ENCODE results near the gene MILR1.
"Not testable (repeated sequence)": the region's sequence is repeated elsewhere in the genome, so short reads cannot be mapped to it uniquely, and the experiment has no call there.

Gene MILR1

DNA sequence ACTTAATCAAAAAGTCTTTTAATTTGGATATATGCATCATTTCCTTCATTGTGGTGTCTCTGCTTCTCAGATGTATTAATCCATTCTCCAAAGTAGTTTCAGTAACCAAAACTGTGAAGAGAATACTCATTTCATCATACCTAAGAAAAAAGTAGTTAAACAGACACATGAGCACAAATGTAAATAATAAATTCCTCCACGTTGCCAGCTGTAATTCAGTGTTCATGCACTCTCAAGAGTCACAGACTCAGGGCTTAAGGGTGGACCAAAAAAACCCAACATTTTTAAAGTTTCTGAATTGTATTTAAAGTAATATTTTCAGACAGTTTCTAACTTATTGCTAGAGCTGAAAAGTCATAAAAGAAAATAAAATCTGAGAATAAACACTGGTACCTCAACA, 28.9 kb downstream of the MILR1 start:
- no peak for DNase-seq

DNA sequence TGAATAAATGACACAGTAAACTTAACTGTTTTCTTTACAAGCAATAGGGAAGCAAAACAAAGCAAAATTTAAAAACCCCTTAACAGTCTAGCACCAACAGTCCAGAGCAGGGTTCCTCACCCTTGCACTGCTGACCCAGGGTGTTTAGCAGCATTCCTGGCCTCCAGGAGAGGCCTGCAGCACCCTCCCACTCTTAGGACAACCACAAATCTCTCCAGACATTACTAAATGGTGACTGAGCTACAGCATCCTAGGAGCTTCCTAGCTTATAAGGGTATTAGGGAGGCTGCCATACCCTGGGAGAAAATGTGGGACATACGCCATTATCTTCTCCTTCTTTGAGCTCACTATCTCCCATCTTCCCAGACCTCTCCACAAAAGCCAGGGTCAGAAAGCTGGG, 32.0 kb downstream of the MILR1 start:
- no peak for DNase-seq

DNA sequence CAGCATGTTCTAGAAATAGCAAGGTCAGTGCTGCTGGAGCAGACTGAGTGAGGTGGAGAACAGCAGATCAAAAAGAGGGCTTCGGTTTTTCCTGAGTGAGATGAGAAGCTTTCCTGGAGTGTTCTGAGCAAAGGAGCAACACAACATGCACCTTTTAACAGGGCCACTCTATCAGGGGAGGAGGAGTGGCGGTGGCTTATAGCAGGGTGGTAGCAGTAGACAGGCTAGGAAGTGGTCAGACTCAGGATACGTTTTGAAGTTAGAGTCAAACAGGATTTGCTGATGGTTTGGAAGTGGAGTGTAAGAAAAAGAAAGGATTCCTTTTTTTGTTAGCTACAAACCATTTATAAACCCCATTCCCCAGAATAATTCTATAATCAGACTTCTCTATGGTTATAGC, 35.5 kb downstream of the MILR1 start:
- no peak for DNase-seq

DNA sequence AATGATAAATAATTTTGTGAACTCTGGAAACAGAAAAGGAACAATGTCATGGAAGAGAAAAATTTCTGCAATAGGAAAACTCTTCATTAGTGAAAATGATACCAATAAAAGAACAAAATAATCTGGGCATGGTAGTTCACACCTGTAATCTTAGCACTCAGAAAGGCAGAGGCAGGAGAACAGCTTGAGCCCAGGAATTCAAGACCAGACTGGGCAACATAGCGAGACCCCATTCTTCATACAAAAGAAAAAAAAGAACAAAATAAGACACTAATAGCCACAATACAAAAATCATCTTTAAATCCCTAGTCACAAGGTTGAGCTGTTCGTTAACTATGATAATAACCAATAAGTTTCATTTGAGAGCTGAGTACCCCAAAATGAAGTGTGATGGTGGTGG, 39.4 kb downstream of the MILR1 start:
- DNase-seq, result no peak

DNA sequence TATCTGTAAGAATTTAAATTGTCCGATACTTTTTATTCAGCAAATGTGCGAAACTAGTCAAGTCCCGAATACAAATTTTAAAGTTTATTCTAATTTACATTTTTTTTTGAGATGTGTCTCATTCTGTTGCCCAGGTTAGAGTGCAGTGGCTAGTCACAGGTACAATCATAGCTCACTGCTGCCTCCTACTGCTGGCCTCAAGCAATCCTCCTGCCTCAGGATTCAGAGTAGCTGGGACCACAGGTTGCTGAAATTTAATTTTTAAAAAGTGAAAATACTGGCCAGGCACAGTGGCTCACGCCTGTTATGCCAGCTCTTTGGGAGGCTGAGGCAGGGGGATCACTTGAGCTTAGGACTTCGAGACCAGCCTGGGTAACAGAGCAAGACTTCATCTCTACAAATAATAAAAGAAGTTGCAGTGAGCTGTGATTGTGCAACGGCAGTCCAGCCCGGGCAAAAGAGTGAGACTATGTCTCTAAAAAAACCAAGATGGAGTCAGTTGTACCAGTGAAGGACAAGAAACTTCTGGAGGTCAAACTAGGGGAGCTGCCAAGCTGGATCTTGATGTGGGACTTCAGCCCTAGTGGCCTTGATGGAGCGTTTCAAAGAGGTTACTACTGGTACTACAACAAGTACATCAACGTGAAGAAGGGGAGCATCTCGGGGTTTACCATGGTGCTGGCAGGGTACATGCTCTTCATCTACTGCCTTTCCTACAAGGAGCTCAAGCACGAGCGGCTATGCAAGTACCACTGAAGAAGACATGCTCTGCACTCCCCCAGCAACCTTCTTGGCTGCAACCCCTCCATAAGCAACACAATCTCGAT, 42.3 kb downstream of the MILR1 start:
- no peak for DNase-seq

DNA sequence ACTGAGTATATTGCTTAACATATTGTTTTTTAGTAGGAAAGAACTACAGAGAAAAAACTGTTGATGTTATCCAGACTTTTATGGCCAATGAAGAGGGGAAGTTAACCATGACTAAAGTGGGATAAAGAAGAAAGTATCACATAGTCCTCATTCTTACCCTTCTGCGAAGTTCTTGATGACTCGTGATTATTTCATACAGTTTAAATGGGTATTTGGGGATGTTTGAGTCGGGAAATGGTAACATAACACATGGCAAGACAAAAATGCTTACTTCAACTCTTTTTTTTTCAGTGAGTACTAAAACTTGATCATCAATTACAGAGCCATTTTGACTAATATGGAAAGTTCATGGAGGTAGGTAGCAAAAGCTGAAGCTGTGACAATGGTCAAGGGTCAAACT, 43.1 kb downstream of the MILR1 start:
- DNase-seq, result no peak

DNA sequence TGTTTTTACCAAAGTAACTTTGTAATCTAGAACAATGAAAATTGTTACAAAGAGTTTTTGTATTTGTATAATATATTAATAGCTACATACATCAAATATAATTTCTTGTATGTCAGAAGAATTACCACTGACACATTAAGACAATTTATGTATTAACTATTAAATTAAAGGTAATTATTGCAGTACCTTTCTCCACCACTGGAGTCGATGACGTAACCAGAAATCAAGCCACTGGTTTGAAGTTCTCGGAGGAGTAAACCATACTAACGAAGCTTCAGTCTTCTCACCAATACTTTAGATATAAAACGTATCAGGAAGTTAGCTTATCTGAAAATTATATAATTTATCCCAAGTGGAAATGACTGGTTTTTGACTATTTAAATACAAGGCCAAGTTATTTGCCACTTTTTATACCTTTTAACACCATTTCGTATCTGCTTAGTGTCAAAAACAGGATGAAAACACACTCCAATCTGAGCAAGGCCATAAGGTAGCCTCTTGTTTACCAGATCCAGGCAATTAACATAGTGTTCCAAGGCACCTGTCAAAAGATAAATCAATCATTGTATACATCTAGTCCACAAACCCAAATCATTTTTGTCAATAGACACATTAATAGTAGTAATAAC, 43.7 kb downstream of the MILR1 start:
- DNase-seq, result peak; percentile 28

DNA sequence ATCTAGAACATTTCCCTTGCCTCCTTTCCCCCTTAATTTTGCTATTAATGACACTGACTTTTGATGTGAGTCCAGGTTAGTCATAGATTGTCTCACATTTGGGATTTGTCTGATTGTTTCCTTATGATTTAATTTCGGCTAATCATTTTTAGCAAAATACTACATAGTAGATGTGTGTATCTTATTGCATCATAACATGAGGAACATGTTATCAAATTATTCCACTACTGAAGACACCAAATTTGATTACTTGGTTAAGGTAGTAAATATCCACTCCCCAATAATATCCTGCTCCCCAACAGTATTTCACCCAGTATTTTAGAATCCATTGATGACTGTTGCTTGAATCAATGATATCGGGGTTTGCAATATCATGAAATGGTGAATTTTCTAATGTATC, 45.2 kb downstream of the MILR1 start:
- DNase-seq, result no peak

DNA sequence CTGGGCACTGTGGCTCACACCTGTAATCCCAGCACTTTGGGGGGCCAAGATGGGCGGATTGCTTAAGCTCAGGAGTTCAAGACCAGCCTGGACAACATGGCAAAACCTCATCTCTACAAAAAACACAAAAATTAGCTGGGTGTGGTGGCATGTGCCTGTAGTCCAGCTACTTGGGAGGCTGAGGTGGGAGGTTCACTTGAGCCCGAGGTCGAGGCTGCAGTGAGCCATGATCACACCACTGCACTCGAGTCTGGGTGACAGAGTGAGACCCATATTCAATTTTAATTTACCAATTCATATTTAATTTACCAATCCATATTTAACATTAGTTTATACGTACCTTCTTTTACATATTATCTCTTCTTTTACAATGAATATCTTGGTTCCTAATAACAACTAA, 46.4 kb downstream of the MILR1 start:
- not testable (repeated sequence) for DNase-seq

DNA sequence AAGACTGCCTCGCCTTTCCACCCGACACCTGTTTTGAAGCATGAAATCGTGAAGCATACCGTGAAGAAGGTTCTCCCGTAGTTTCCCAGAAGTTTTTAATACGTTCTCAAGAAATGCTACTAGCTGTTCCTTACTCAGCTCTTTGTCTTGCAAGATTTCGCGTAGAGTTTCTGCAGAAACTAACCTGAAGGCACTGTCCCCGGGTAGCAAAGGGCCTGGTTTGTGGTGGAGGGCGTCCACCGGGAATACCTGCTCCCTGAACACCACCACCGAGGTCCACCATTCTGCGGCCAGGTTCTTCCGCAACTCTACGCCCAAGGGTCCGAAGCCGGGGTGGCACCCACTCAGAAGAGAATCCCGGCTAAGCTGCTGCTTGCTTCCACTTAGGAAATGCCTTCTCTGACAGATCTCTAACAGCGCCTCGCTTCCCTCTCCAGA, 47.5 kb downstream of the MILR1 start:
- DNase-seq, result no peak

DNA sequence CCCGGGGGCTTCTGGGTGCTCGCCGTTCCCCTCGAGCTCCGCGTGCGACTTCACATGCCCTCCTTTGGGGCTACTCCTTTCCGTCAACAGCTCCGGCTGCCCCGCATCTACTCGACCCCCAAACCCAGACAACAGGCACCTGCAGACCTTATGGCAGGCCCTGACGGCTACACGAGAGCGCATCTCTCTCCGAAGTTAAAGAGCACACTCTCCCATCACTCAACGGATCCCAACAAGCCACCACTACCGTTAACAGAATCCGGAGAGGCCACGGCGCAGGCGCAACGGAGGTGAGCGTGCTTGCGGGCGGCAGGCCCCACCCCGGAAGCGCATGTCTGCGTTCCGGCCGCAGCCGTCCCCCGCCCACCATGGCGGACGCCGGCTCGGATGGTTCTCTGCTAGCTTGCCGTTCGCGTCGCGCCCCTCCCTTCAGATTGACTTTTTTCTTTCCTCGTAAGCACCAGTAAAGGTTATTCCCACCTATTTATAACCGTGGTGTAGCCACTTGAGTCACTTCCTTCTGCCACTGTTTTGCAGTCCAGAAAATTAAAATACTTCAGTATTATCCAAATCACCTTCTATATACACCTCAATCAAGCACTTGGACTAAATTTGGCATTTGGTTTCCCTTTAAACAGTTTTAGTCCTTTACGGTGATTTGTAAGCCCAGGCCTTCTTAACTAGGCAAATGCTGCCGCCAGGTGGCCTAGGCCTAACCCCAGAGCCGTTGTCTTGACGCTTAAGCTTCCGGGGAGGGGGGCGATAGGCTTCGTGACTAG, 48.1 kb downstream of the MILR1 start, which contains the start of gene POLG2:
POLG2 (minus strand) TSS at position 269 of the 779 bp plus-strand sequence; CDS start at position 183, 86 bp downstream.
- peak; percentile 83 for DNase-seq

DNA sequence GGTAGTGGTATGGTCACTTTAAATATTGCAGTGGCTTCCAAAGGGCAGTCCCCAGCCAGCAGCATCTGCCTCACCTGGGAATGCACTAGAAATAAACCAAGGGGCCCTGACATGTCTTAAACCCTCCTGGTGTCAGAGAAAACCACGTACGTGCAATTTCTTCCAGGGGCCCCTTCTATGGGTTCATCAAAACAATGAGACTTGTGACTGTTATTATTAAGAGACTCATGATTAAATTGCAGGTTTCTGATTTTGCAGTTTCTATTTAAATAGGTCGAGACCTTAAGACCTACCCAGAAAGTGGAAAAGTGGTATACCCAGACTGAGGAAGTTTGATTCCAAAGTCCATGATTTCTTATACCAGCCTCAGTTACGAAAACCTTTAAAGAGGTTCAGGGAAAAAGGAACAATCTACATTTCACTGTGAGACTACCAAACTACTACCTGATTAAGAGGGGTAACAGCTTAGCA, 48.7 kb downstream of the MILR1 start:
- no peak for DNase-seq

DNA sequence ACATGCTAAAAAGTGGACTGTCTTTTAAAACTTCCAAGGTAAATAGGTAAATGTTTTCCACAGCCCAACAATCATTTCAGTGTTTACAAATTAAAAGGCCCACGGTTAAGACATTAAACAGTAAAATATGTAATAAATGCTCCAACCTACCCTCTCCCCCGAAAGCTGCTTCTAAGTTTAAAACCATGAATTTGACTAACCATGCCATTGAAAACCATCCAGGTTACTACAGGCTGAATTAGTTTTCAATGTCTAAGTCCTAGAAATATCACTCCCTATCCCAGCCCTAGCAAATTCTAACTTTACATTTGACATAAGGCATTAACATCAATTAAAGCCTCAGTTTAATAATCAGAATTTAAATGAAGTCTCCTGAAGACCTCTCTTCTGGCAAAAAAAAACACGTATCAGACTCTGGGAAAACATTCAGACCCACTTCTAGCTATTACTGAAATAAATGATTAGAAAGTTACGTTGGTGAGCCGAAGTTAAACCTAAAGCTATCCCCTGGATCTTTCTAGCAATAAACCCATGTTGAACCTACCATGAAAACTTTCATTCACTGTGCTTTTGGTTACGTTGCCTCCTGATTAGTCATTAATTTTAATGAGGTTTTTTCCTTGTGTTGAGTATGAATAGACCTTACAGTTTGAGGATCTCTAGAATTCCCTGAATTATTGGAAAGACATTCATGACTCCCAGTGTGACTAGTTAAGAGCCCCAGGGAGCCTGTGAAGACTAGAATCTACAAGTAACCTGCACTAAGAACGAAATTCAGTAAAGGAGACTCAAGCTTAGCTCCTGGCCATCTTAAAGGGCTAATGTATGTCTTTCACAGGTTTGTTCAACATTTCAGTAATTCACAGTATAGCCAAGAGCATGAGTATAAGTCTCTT, 49.6 kb downstream of the MILR1 start:
- no peak for DNase-seq

DNA sequence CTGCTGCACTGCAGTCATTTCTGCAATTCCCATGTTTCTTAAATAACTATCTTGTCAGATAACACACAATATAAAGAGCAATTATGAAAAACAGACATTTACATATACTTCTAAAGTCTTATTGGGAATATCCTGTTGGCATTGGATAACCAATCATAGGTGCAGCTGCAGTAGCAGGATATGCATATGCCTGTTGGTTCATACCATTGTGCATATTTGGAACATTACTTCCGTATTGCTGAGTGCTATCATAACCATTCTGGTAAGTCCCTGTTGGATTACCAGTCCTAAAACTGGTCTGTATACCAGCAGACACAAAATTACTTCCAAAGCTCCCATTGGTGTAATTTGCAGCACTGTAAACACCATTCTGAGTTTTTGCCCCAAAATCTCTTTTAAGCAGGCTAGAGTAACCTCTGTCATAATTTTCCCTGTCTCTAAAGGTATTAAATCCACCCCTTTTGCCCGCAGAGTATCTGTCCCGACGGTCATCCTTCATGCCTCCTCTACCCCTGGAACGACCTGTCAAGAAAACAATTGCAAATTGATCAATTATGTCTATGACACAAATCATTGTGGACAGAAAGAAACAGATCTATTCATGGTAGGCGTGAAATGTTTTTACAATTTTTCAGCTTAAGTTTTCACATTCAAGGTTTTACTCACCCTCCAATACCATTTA, 51.0 kb downstream of the MILR1 start:
- DNase-seq, result no peak

DNA sequence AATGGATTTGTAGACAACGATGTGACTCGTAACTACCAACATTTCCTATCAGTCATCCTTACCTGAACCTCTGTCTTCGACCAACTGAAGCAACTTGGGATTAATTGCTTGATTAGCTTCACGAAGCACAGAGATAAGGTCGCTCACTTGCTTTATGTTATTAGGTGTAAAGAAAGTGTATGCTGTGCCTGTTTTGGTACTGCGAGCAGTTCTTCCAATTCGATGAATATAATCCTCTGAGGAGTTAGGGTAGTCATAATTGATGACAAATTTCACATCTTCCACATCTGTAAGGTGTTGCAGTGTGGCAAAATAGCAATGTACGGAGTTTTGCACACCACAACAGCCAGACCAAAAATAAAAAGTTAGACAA, 51.6 kb downstream of the MILR1 start:
- DNase-seq, result no peak

DNA sequence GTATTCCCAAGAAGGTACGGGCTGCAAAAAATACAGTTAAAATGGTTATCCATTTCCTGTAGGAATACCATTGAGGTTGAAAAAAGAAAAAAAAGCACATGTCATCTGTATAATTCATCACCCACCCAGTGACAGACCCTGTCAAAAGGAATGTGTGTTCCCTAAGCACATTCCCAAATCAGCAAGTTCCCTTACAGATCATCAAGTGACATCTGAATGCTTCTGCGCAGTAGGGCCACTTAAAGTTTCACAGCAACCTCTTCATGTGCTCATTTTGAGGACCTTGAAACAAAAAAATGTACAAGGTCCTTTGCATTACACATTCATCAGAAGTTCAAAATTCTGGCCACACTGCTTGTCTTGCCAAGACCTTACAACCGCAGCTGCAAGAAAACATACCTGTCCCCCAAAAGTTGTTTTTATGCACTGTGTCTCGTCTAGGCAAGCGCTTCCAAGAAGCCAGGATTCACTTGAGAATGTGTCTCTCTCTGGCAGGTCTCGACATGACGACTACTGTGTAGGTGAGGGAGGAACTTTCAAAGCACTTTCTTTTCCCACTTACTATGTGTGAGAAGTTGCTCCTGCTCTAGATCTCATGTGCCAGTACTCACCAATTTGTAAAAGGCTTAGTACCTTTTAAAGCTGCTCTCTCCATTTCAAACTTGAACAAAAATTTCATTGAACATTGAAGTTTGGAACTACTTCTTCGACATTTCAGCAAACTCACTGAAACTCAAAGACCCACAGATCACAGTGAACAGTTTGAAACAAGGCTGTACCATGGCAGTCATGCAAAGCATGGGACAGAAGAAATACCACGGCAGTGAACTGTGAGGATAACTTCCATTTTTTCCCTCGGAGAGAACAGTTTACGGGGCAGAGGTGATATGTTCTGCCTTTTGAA, 52.2 kb downstream of the MILR1 start:
- no peak for DNase-seq

DNA sequence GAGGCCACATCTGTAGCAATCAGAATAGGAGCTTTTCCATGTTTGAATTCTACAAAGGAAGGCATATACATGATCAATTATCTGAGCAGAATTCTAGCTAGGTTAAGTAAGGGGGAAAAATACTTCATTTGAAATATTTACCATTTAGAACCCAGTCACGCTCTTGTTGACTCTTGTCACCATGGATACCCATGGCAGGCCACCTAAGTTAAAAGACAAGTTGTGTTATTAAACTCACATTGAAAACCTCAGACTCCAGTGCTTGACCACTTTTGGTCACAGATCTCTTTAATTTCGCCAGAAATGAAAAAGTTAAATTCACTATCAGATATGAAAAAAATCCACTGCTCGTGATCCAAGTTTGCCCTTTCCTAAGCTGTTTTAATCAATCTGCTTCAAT, 53.1 kb downstream of the MILR1 start:
- no peak for DNase-seq

DNA sequence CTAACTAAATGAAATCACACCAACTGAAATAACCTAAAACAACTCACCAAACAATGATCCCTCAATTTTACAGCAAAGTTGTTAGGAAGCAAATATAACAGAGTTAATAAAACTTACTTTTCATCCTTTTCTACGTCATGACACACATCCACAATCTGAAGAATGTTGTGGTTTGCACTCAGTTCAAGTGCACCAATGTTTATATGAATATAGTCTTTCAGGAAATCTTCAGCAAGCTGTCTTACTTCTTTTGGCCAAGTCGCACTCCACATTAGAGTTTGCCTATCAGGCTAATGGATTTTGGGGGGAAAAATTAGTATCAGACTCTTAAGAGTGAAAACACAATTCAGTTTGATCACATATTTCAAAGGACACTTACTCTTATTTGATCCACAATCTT, 53.9 kb downstream of the MILR1 start:
- no peak for DNase-seq

DNA sequence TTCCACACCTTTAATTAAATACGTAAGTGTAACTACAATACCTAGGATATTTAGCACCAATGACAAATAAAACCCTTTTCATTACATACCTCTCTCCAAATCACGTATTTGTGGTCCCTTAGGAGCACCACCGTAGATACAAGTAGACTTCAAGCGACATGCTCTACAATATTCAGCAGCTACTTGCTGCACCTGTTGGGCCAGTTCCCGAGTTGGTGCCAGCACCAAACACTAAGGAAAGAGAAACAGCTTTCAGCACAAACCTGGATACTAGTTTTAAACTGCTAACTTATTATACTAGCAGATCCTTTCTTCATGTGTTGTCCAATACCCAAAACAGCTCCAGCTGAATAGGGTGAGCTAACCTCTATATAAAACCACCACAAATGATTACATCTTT, 54.4 kb downstream of the MILR1 start:
- no peak for DNase-seq

DNA sequence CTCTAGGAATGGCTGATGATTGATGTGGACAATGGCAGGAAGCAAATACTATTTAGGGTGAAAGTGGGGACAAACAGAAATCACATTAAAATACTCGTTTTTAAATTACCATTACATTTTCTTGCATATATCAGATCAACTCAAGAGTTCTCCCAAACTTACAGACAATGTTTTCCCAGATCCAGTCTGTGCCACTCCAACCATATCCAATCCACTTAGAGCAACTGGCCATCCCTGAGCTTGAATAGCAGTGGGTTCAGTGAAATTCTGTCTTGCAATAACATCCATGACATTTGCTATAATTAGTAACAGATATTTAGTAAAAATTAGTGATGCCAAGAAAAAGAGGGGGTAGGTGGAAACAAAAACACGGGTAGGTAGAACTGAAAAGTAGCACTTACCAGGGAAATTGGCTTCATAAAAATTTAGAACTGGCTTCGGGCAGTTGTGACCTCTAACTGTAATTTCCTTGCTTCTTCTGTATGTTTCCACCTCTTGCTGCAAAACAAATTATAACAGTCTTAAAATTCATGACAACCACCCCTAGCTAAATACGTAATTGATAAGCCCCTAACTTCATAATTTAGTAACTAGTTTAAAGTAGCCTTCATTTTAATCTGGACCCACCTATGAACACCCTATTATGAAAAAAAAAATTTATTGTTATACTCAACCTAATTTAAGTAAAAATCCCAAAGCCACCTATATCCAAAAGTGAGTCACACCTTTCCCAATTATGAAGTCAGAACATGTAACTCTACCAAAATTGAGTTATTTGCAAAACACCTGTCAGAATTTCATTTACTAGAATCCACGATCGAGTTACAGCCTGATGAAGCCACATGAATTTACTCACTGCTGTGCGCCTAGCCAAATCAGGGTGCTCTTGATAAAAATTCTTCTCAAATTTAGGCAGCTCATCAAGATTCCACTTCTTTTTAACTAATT, 55.2 kb downstream of the MILR1 start:
- no peak for DNase-seq

Measured in NCI-H1694 (cell line).